PFSK-1 (cell line): Measurements from ENCODE around the gene BRSK2.

Source experiments
- TAF1 ChIP-seq: IDR thresholded peaks from 2 replicates; pipeline ENCODE4 v1.6.1; 2012; ENCODE audit warnings: low read length, control low read depth, borderline replicate concordance; ENCODE audit not compliant: insufficient read depth
- TF ChIP-seq, protein P1 (sequence below), 2 experiments: IDR thresholded peaks; 2 replicates each; pipeline versions ENCODE4 v1.6.1 to v1.8.0; 2011 to 2012; ENCODE audit warnings: low read depth in 2 of 2, low read length in 2 of 2, control low read depth in 1 of 2, inconsistent platforms in 1 of 2, mild to moderate bottlenecking in 1 of 2, moderate library complexity in 1 of 2; ENCODE audit not compliant: insufficient read depth in 1 of 2

GRCh38 chr11:1348796-1349326 lies 40.9 kb upstream of the BRSK2 start:
- TF ChIP-seq, protein P1, sequence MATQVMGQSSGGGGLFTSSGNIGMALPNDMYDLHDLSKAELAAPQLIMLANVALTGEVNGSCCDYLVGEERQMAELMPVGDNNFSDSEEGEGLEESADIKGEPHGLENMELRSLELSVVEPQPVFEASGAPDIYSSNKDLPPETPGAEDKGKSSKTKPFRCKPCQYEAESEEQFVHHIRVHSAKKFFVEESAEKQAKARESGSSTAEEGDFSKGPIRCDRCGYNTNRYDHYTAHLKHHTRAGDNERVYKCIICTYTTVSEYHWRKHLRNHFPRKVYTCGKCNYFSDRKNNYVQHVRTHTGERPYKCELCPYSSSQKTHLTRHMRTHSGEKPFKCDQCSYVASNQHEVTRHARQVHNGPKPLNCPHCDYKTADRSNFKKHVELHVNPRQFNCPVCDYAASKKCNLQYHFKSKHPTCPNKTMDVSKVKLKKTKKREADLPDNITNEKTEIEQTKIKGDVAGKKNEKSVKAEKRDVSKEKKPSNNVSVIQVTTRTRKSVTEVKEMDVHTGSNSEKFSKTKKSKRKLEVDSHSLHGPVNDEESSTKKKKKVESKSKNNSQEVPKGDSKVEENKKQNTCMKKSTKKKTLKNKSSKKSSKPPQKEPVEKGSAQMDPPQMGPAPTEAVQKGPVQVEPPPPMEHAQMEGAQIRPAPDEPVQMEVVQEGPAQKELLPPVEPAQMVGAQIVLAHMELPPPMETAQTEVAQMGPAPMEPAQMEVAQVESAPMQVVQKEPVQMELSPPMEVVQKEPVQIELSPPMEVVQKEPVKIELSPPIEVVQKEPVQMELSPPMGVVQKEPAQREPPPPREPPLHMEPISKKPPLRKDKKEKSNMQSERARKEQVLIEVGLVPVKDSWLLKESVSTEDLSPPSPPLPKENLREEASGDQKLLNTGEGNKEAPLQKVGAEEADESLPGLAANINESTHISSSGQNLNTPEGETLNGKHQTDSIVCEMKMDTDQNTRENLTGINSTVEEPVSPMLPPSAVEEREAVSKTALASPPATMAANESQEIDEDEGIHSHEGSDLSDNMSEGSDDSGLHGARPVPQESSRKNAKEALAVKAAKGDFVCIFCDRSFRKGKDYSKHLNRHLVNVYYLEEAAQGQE (IDR thresholded peaks at IDR 0.05; ENCODE audit: insufficient read depth in 1 of 2, low read depth in 2 of 2, low read length in 2 of 2): no peak
- no peak for TF ChIP-seq TAF1
